GM12878 (cell line): ENCODE results near the gene PSMD12. TPM values are rescaled to one million over a fixed set of nuclear protein-coding genes. Genes with fewer than 3 reads are reported as not detected.

Source experiments
- DPF2 ChIP-seq: fragments of 450-650 bp; IDR thresholded peaks from 2 replicates; pipeline ENCODE4 v1.6.1; 2017; ENCODE audit warnings: mild to moderate bottlenecking
- NFXL1 ChIP-seq: fragments of 450-650 bp; IDR thresholded peaks from 2 replicates; pipeline ENCODE4 v1.6.1; 2017; ENCODE audit warnings: antibody characterized with exemption, mild to moderate bottlenecking, borderline replicate concordance
- NFYB ChIP-seq: IDR thresholded peaks from 2 replicates; pipeline ENCODE4 v1.6.1; 2011; ENCODE audit warnings: low read depth, mild to moderate bottlenecking, low read length, improper control_type of control experiment, moderate library complexity; ENCODE audit not compliant: insufficient read depth
- PAX8 ChIP-seq: fragments of 450-650 bp; IDR thresholded peaks from 2 replicates; pipeline ENCODE4 v1.6.1; 2017; ENCODE audit warnings: mild to moderate bottlenecking, moderate library complexity
- TCF3 ChIP-seq: IDR thresholded peaks from 2 replicates; pipeline ENCODE4 v1.6.1; 2012; ENCODE audit warnings: low read depth, mild to moderate bottlenecking, low read length, borderline replicate concordance; ENCODE audit not compliant: insufficient read depth
- YY1 ChIP-seq: IDR thresholded peaks from 2 replicates; pipeline ENCODE4 v1.6.1; 2011; ENCODE audit warnings: low read depth, mild to moderate bottlenecking, low read length
- polyA plus RNA-seq, 11 experiments: library from polyadenylated mRNA; depleted of rRNA in 4 of 11; unstranded in 6 of 11; stranded (reverse) in 5 of 11; fragments of >200 nt; fragmentation: Nextera tagmentation in 4 of 11; fragmentation: Illumina TruSeq in 1 of 11; extraction: Ambion mirVana in 4 of 11; extraction: Trizol in 1 of 11; gene quantifications; 1 replicate in 1 of 11; 2 replicates in 10 of 11; pipeline versions ENCODE4 v1.2.1 to v1.2.3, GENCODE V29; 2011 to 2016; ENCODE audit warnings: inconsistent platforms in 2 of 11, missing spikeins in 2 of 11, low read depth in 1 of 11
- total RNA-seq, 4 experiments: library from RNA; depleted of rRNA in 3 of 4; stranded (reverse); fragments of >200 nt in 3 of 4; fragmentation: Illumina TruSeq in 1 of 4; extraction: Trizol in 1 of 4; gene quantifications; 2 replicates each; pipeline versions ENCODE4 v1.2.1 to v1.2.3, GENCODE V29; 2013 to 2021
- TF ChIP-seq, protein P1 (sequence below): fragments of 450-650 bp; IDR thresholded peaks from 2 replicates; pipeline ENCODE4 v1.6.1; 2017; ENCODE audit warnings: mild to moderate bottlenecking, low read depth, inconsistent platforms; ENCODE audit not compliant: poor library complexity, severe bottlenecking
- TF ChIP-seq, protein P2 (sequence below): fragments of 450-650 bp; IDR thresholded peaks from 2 replicates; pipeline ENCODE4 v1.6.1; 2016; ENCODE audit warnings: mild to moderate bottlenecking
- TF ChIP-seq, protein P3 (sequence below): fragments of 450-650 bp; conservative IDR thresholded peaks from 2 replicates; pipeline ENCODE4 v1.6.1; 2017; ENCODE audit warnings: mild to moderate bottlenecking, moderate library complexity
- TF ChIP-seq, protein P4 (sequence below): fragments of 450-650 bp; IDR thresholded peaks from 2 replicates; pipeline ENCODE4 v1.6.1; 2014; ENCODE audit warnings: mild to moderate bottlenecking

PSMD12 gene
- total and polyA plus RNA-seq, 10 of the 15 experiments (the other 5 are each of a cell fraction or from before 2014, with no cell fraction given), result 19.8 to 149 (median 47.5) TPM

DNA sequence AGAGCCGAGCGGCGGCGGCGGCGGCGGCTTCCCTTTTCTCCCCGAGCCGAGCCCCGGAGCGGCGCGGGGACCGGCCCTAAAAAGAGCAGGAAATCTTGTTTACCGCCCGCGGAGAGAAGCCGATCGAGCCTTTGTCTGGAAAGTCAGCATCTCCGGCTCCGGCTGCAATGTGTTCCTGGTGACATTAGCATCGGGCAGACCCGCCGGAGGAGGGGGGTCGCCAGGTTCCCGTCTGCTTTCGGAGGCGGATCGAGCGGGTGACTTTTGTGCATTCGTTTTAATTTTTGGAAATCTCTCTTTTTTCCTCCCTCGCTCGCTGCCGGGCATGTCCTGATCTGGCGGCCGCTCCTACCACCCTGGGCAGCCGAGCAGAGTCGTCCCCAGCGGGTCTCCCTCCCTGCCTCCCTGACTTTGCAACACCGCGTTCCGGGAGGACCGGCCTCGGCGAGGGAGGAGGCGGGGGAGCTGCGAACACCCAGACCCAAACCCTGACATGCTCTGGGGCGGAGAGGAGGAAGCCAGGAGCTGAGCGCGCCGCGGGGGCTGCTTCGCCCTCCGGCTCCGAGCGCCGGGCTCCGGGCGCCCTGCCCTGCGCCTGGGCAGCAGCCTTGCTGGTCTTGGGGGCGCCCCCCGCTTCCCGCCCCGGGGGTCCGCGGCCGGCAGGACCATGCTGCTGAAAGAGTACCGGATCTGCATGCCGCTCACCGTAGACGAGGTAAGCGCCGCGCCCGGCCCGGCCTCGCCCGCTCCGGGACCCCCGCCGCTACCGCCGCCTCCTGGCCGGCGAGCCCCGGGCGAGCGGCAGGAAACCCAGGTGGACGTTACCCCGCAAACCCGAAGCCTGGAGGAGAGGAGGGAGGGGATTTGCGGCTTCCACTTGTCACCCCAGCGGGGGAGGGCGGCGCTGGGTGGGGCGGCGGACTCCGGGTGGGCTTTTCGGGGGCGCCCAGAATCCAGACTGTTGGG lies 11.4 kb upstream of the PSMD12 start (continued):
- TF ChIP-seq, protein P1, sequence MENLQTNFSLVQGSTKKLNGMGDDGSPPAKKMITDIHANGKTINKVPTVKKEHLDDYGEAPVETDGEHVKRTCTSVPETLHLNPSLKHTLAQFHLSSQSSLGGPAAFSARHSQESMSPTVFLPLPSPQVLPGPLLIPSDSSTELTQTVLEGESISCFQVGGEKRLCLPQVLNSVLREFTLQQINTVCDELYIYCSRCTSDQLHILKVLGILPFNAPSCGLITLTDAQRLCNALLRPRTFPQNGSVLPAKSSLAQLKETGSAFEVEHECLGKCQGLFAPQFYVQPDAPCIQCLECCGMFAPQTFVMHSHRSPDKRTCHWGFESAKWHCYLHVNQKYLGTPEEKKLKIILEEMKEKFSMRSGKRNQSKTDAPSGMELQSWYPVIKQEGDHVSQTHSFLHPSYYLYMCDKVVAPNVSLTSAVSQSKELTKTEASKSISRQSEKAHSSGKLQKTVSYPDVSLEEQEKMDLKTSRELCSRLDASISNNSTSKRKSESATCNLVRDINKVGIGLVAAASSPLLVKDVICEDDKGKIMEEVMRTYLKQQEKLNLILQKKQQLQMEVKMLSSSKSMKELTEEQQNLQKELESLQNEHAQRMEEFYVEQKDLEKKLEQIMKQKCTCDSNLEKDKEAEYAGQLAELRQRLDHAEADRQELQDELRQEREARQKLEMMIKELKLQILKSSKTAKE, result peak; percentile 18
- no peak for TF ChIP-seq NFYB
- TF ChIP-seq, protein P2, sequence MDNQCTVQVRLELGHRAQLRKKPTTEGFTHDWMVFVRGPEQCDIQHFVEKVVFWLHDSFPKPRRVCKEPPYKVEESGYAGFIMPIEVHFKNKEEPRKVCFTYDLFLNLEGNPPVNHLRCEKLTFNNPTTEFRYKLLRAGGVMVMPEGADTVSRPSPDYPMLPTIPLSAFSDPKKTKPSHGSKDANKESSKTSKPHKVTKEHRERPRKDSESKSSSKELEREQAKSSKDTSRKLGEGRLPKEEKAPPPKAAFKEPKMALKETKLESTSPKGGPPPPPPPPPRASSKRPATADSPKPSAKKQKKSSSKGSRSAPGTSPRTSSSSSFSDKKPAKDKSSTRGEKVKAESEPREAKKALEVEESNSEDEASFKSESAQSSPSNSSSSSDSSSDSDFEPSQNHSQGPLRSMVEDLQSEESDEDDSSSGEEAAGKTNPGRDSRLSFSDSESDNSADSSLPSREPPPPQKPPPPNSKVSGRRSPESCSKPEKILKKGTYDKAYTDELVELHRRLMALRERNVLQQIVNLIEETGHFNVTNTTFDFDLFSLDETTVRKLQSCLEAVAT, result peak; percentile 40
- no peak for TF ChIP-seq TCF3
- TF ChIP-seq, protein P3, sequence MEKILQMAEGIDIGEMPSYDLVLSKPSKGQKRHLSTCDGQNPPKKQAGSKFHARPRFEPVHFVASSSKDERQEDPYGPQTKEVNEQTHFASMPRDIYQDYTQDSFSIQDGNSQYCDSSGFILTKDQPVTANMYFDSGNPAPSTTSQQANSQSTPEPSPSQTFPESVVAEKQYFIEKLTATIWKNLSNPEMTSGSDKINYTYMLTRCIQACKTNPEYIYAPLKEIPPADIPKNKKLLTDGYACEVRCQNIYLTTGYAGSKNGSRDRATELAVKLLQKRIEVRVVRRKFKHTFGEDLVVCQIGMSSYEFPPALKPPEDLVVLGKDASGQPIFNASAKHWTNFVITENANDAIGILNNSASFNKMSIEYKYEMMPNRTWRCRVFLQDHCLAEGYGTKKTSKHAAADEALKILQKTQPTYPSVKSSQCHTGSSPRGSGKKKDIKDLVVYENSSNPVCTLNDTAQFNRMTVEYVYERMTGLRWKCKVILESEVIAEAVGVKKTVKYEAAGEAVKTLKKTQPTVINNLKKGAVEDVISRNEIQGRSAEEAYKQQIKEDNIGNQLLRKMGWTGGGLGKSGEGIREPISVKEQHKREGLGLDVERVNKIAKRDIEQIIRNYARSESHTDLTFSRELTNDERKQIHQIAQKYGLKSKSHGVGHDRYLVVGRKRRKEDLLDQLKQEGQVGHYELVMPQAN, result peak; percentile 71; the same call in 1 of the 2 replicates
- TF ChIP-seq DPF2, result peak; percentile 24; the same call in 1 of the 2 replicates
- TF ChIP-seq NFXL1, result peak; percentile 73; the same call in 1 of the 2 replicates
- no peak for TF ChIP-seq PAX8
- no peak for TF ChIP-seq YY1
- TF ChIP-seq, protein P4, sequence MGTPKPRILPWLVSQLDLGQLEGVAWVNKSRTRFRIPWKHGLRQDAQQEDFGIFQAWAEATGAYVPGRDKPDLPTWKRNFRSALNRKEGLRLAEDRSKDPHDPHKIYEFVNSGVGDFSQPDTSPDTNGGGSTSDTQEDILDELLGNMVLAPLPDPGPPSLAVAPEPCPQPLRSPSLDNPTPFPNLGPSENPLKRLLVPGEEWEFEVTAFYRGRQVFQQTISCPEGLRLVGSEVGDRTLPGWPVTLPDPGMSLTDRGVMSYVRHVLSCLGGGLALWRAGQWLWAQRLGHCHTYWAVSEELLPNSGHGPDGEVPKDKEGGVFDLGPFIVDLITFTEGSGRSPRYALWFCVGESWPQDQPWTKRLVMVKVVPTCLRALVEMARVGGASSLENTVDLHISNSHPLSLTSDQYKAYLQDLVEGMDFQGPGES, result no peak
- TF ChIP-seq, all 136 proteins: peak for 20
